Measurements from ENCODE around the gene LRCOL1. TPM values are rescaled to one million over a fixed set of nuclear protein-coding genes. Genes with fewer than 3 reads are reported as not detected.

LRCOL1 gene
- total and polyA plus RNA-seq, 11 donors: not detected

- H3K4me3 ChIP-seq: no peak overlapping the region
- no peak for ATAC-seq
- TF ChIP-seq, protein P1, sequence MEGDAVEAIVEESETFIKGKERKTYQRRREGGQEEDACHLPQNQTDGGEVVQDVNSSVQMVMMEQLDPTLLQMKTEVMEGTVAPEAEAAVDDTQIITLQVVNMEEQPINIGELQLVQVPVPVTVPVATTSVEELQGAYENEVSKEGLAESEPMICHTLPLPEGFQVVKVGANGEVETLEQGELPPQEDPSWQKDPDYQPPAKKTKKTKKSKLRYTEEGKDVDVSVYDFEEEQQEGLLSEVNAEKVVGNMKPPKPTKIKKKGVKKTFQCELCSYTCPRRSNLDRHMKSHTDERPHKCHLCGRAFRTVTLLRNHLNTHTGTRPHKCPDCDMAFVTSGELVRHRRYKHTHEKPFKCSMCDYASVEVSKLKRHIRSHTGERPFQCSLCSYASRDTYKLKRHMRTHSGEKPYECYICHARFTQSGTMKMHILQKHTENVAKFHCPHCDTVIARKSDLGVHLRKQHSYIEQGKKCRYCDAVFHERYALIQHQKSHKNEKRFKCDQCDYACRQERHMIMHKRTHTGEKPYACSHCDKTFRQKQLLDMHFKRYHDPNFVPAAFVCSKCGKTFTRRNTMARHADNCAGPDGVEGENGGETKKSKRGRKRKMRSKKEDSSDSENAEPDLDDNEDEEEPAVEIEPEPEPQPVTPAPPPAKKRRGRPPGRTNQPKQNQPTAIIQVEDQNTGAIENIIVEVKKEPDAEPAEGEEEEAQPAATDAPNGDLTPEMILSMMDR (IDR thresholded peaks at IDR 0.05): no peak
- TF ChIP-seq POLR2A (IDR thresholded peaks at IDR 0.05): no peak
- H3K9me3 ChIP-seq: no peaks in the 10 kb centered on the region
- 94 to 96% (median 94%) methylated on average over 22 to 27 of the region's 27 CpGs for WGBS, 4 donors
- no peak overlapping the region for H3K27ac ChIP-seq
- DNase-seq: no peak
- H3K4me1 ChIP-seq: no peaks in the 10 kb centered on the region
- intact Hi-C loops (cut with DNase I): no loop called here
- no peaks in the 10 kb centered on the region for H3K27me3 ChIP-seq
- H3K36me3 ChIP-seq: peaks cover 0 to 79% (median 61%) of the 10 kb centered on the region in 9 donors
Measured at GRCh38 chr12:132649226-132649945, 39.0 kb upstream of the LRCOL1 start.

DNA sequence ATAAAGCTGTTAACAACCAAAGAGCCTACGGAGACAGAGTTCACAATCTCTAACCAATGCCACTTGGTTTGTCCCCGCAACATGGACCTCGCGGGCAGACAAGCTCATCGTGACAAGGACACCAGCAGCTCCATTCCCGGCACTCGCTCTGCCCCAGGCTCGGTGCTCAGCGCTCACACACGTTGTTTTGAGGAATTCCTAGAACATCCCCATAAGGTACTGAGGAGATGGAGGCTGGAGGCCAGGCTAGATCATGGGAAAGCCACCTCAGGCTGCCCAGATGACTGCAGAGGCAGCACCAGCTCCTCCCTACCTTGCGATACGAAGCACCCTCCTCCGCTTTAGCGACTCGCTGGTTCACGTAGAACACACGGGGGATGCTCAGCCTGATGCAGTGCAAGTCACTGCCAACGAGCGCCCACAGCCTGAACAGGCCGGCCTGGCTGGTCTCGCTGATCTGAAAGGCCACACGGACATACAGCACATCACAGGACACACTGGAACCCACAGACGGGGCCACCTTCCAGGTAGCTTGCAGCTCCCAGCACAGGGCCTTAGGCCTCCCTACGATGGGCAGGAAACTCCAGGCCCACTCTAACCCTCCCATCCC is 38.3 kb upstream of the LRCOL1 start:
- 93 to 98% (median 95%) methylated on average over 24 of the region's 24 CpGs for WGBS, 4 donors
- Histone ChIP-seq H3K27me3 (no peaks in the 10 kb centered on the region), H3K9me3 (no peaks in the 10 kb centered on the region), H3K4me3 (no peak overlapping the region), H3K27ac (no peak overlapping the region), H3K36me3 (peaks cover 0 to 75% (median 56%) of the 10 kb centered on the region in 9 donors), H3K4me1 (no peaks in the 10 kb centered on the region)
- ATAC-seq (peak in 1 of 4 donors; percentile 11), DNase-seq (no peak)
- TF ChIP-seq, protein P1 (IDR thresholded peaks at IDR 0.05): no peak
- no peak for TF ChIP-seq POLR2A (IDR thresholded peaks at IDR 0.05)
- intact Hi-C loops (cut with DNase I): no loop called here

DNA sequence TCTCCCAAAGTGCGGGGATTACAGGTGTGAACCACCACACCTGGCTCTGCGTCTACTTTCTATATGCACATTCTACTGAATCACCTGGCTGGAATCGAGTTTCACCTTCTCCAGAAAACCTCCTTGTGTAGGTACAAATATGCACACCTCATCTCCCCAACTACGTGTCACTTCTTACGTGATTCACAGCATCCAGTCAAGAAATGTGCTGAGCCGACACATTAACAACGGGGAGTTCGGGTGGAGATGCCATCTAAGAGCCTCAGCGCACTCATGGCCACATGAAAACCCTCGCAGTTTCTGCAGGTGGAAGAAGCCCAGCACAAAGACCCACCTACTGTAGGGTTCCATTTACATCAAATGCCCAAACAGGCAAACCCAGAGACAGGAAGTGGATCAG is 37.5 kb upstream of the LRCOL1 start:
- Histone ChIP-seq H3K9me3 (no peaks in the 10 kb centered on the region), H3K27ac (no peak overlapping the region), H3K27me3 (no peaks in the 10 kb centered on the region), H3K4me3 (no peak overlapping the region), H3K4me1 (no peaks in the 10 kb centered on the region), H3K36me3 (peaks cover 0 to 75% (median 54%) of the 10 kb centered on the region in 9 donors)
- ATAC-seq (no peak), DNase-seq (no peak)
- intact Hi-C loops (cut with DNase I): no loop called here
- 95 to 97% (median 96%) methylated on average over 10 of the region's 10 CpGs for WGBS, 4 donors
- TF ChIP-seq POLR2A (IDR thresholded peaks at IDR 0.05): no peak
- TF ChIP-seq, protein P1 (IDR thresholded peaks at IDR 0.05): no peak

DNA sequence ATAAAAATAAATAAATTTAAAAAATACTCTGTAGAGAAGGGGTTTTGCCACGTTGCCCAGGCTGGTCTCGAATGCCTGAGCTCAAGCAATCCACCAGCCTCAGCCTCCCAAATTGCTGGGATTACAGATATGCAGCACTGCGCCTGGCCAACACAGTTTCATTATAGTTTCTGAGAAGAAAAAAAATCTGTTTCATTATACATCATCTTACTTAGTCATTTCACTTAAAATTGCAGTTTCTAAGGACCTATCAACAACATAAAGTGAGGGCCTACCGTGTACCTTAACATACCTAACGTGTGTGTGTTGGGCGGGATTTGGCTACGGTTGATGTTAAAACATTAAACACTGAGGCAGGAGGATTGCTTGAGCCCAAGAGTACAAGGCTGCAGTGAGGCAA is 36.5 kb upstream of the LRCOL1 start:
- Histone ChIP-seq H3K4me3 (no peak overlapping the region), H3K4me1 (no peaks in the 10 kb centered on the region), H3K27me3 (no peaks in the 10 kb centered on the region), H3K9me3 (no peaks in the 10 kb centered on the region), H3K27ac (no peak overlapping the region), H3K36me3 (peaks cover 0 to 78% (median 60%) of the 10 kb centered on the region in 9 donors)
- intact Hi-C loops (cut with DNase I): no loop called here
- no peak for ATAC-seq
- TF ChIP-seq POLR2A (IDR thresholded peaks at IDR 0.05): no peak
- TF ChIP-seq, protein P1 (IDR thresholded peaks at IDR 0.05): no peak
- 96 to 99% (median 97%) methylated on average over 7 of the region's 7 CpGs for WGBS, 4 donors
- no peak for DNase-seq
